NCI-H128 (cell line): ENCODE data around the gene GPR33.
"Not testable (repeated sequence)": the region's sequence is repeated elsewhere in the genome, so short reads cannot be mapped to it uniquely, and the experiment has no call there.

Experiments used
- DNase-seq: peaks from one replicate; lab custom pipeline; 2025; ENCODE audit not compliant: unreplicated experiment; lab: John Stamatoyannopoulos, UW

The GPR33 gene

DNA sequence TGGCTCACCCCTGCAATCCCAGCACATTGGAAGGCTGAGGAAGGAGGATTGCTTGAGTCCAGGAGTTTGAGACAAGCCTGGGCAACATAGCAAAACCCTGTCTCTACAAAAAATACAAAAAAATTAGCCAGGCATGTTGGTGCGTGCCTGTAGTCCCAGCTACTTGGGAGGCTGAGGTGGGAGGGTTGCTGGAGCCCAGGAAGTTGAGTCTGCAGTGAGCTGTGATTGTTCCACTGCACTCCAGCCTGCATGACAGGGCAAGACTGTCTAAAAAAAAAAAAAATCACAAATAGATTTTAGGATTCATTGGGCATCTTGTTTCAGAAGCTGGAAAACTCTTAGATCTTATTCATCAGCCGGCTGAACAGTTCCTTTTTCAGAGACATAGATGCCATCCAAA, 25.4 kb downstream of the GPR33 start:
- DNase-seq: not testable (repeated sequence)

DNA sequence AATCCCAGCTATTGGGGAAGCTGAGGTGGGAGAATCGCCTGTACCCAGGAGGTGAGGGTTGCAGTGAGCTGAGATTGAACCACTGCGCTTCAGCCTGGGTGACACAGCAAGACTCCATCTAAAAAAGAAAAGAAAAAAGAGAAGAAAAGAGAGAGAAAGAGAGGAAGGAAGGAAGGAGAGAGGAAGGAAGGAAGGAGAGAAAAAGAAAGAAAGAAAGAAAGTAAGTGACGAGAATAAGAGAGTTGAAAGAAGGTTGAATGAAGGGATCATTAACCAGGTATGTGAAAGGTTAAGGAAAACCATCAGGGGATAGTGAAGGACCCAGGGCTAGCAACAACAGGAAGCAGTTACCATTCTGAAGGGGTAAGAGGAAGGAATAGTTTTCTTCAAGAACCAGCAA, 26.3 kb downstream of the GPR33 start:
- DNase-seq: no peak

DNA sequence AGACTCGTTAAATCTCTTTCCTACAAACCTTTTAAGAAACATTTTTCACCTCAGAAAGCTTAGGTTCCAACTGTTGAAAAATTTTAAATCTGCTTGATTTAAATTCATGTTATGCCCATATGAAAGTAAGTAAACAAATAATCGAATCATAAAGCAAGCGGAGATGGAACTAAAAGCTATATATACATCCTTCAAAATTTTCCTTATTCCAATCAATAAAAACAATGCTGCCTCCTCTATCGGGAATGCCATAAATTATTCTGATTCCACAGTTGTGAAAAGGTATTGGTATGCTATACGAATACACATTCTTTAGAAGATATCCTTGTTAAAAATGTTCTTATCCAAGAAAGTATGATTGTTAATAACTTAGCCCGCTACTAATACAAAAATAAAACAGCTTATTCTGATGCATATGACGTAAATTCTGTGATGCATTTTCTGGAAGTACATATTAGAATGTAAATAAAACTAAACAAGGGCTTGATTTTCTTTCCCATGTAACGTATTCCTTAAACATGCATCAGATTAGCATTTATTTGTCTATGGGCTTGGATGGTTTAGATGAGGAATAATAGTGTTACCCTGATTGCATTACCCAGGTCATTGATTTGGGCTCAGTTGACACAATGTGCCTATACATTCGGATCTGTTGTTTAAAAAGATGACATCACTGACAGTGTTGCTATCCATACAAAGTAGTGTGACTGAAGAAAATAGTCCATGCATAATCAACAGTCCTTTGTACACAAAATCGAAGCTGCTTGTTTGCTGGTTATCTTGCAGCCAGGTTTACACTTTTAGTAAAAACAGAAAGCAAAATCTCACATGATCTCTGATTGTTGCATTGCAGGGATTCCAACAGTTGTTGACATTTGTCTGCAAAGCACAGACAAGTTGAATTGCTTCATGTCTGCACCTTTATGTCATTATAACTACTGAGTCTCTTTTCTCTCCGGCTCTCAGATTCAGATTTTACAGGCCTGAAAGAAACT, 29.9 kb downstream of the GPR33 start:
- no peak for DNase-seq

DNA sequence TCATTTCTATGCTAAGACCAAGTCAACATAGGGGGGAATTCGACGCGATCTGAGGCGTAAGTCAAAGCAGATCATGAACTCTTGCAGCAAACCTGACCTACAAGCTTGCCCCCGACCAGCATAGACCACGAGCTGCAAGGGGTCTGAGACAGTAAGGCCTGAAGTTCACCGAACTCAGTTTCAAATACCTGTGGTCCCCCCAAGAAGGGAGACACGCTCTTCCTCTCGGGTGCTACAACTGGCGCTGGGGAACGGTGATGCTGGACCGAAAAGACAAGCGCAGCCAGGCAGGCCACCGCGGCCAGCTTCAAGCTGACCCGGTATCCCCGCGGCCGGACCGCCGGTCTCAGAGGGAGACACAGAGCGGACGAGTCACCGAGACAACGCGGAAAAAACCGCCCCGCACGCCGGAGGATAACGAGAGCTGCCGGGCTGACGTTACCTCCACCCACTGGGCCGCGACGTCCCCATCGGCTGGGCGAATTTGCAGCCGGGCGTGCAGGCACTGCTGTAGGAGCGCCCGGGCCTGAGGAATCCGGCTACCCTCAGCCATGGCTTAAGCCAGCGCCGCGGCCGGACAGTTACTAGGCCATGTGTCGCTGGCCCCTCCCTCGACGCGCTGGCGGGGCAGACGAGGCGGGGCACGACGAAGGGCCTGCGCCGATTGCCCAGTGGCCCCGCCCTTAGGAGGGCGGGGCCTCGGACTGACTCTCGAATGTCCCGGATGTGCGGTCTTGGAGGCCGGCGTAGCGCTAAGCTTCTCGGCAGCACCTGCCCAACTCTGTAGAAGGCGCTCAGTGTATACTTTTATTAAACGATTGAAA, 30.8 kb downstream of the GPR33 start, which contains the start of gene DTD2:
Gene DTD2, minus strand, starts transcription at position 666 of the 824 bp plus-strand sequence. Its CDS starts 113 bp downstream, at position 553.
- DNase-seq: peak; percentile 95

DNA sequence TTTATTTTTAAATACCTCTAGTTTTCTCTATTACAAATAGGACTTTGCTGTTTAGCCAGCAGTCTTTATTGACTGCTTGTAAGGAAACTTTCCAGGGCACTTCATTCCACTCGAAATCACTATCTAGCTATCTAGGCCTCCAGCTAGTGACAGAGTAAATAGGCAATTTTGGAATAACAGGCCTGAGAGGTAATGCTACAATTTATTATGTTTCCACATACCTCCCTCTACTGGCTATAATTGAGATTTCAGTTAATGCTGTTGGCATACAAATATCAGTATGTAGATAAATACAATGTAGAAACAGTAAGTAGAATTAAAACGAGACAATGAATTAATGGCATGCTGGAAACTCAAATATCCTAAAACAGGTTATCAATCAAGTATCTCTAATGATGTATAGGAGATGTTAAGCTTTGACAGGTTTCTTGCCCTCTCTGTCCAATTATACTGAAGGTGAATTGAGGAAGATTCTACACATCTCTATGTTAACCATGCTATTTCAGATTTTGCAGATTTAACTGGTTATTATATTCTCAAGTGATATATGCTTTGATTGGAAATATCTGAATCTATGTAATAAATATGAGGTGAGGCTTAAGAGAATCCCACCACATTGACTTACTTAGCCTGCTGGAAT, 37.7 kb downstream of the GPR33 start:
- peak; percentile 15 for DNase-seq

DNA sequence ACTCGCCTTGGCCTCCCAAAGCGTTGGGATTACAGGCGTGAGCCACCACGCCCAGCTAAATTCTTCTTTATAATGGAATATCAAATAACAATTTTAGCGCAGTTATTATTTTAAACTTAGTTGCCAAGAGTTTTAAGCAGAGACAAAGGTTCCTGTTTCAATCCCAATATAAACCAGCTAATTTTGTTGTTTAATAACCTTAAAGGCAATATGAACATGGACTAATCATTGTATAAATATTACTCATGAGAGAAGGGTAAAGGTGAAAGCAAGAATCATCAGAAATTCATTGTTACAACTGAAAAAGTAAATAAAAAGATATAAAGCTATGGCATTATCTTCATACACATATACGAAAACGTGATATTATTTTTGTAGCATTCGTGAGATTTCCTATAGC, 38.7 kb downstream of the GPR33 start:
- DNase-seq: no peak

DNA sequence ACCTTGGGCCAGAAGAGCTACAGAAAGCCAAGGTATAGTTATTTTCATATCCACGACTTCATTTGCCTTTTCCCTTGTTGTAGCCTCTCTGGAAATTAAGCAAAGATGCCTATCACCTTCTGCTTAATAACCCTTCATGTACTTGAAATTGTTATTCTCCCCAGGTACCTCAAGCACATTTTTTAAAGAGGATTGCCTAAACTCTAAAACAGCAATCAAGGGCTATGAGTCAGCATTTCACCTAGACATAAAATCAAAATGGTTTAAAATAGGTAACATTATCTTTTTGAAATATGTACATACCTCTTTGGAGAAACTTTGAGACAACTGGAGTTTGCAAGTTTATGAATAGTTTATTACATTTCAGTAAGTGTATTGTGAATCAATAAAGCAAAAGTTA, 42.1 kb downstream of the GPR33 start:
- DNase-seq: no peak

DNA sequence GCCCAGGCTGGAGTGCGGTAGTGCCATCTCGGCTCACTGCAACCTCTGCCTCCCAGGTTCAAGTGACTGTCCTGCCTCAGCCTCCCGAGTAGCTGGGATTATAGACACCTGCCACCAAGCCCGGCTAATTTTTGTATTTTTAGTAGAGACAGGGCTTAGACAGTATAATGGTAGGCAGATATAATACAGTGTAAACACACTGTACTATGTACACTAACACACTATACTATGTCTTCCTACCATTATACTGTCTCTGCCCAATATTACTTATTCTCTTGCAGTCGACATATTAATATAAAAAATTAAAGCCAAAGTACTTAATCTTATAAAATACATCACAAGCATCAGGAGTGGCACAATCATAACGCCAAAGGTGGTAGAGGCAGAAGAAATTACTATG, 45.6 kb downstream of the GPR33 start:
- DNase-seq: no peak

DNA sequence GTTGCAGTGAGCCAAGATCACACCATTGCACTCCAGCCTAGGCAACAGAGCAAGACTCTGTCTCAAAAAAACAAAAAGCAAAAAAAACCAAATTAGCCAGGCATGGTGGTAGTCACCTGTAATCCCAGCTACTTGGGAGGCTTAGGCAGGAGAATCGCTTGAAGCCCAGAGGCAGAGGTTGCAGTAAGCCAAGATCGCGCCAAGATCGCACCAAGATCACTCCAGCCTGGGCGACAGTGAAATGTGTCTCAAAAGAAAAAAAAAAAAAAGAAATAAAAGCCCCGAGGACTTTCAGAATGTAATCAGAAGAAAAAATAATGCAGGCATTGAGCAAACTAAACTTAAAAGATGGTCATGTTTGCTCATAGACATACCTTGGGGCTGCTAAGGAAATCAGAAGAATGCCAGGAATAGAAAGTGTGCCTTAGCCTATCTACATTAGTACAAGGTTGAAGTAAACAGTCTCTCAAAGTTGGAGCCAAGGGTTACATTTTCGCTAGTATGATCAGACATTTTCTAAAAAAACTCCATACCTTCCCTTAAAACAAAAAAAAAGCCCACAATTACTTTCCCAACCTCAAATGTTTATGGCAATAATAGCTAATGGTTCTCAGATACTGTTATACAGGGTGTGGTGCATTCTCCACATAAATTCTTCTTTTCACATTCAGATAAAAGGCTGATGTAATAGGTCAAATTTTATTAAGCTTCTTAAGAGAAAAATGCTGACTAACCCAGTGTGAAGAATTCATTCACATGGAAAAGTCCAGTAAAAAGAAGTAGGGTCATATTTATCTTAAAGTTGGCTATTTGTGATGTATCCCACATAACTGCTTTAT, 46.3 kb downstream of the GPR33 start:
- no peak for DNase-seq

DNA sequence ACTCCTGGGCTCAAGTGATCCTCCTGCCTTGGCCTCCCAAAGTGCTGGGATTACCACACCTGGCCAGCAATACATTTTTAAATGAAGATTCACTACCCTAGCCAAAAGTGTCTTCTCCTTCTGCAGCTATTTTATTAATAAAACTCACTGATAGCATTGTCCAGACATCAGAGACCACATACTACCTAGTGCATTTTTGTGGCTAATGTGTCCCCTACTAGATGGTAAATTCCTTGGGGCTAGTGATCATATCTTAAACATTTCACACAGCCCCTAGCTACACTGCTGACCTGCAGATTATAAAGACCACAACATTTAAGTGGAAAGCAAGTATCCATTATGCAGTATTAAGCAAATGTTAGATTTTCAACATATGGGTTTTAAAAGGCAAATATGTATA, 47.6 kb downstream of the GPR33 start:
- DNase-seq: no peak

DNA sequence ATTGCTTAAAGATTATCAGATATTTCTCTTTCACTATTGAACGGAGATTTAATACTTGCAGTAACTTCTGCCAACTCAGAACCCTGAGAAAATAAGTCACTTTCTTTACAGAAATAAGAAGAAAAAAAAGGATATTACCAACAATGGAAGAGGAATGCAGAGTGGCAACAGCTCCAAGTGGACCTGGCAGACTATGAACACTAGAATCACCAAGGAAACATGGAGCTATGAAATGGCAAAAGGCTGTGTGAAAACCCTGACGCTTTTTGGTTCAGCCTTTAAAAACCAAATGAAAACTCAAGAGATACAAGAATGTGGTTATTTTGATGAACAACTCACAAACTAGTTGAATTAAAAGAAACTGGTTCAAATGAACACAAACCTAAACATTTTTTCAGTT, 48.3 kb downstream of the GPR33 start:
- no peak for DNase-seq

DNA sequence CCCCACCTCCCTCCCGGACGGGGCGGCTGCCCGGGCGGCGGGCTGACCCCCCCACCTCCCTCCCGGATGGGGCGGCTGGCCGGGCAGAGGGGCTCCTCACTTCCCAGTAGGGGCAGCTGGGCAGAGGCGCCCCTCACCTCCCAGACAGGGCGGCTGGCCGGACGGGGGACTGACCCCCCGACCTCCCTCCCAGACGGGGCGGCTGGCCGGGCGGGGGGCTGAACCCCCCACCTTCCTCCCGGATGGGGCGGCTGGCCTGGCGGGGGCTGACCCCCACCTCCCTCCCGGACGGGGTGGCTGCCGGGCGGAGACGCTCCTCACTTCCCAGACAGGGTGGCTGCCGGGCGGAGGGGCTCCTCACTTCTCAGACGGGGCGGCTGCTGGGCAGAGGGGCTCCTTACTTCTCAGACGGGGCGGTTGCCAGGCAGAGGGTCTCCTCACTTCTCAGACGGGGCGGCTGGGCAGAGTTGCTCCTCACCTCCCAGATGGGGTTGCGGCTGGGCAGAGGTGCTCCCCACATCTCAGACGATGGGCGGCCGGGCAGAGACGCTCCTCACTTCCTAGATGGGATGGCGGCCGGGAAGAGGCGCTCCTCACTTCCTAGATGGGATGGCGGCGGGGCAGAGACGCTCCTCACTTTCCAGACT, 50.7 kb downstream of the GPR33 start:
- DNase-seq: not testable (repeated sequence)

DNA sequence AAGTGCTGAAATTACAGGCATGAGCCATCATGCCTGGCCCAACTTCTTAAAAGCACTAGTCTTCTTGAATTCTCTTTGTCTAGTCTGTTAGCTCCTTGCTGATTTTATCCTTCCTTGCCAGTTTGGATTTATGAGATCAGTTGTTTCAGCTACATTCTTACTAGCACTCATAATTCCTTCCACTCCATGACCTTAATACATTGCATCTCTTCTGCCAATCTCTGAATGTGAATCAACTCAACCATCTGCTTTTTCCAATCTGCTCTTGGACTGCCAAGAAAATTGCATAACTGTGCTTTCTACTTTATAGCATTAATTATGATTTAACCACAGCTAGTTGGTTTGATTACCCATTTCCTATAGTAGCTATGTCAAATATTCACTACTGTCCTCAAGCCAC, 52.6 kb downstream of the GPR33 start:
- no peak for DNase-seq
